ENCODE results near the gene BMP6.

BMP6 gene

GRCh38 chr6:7911345-7911725 is 185.4 kb downstream of the BMP6 start:
- no peak overlapping the region for H3K27ac ChIP-seq
- TF ChIP-seq, protein P1, sequence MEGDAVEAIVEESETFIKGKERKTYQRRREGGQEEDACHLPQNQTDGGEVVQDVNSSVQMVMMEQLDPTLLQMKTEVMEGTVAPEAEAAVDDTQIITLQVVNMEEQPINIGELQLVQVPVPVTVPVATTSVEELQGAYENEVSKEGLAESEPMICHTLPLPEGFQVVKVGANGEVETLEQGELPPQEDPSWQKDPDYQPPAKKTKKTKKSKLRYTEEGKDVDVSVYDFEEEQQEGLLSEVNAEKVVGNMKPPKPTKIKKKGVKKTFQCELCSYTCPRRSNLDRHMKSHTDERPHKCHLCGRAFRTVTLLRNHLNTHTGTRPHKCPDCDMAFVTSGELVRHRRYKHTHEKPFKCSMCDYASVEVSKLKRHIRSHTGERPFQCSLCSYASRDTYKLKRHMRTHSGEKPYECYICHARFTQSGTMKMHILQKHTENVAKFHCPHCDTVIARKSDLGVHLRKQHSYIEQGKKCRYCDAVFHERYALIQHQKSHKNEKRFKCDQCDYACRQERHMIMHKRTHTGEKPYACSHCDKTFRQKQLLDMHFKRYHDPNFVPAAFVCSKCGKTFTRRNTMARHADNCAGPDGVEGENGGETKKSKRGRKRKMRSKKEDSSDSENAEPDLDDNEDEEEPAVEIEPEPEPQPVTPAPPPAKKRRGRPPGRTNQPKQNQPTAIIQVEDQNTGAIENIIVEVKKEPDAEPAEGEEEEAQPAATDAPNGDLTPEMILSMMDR (conservative IDR thresholded peaks at IDR 0.05): no peak

DNA sequence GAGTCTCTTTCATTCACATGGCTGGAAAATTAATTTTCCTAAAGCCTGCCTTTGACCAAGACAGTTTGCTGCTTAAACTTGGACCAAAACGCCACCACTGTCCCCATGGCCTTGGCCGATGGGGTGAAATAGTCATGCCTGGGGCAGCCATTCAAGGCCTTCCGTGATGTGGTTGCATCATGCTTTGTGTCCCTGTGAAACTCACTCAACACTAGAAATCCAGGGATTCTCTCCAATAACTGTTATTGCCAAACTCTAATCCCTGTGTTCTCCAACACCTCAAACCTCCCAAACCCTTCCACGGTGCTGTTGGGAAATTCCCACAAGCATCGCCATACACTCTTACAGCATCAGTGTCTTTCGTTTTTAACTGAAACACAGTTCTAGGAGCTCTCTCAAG is 186.1 kb downstream of the BMP6 start:
- no peak overlapping the region for H3K27ac ChIP-seq
- TF ChIP-seq, protein P1 (conservative IDR thresholded peaks at IDR 0.05): no peak

DNA sequence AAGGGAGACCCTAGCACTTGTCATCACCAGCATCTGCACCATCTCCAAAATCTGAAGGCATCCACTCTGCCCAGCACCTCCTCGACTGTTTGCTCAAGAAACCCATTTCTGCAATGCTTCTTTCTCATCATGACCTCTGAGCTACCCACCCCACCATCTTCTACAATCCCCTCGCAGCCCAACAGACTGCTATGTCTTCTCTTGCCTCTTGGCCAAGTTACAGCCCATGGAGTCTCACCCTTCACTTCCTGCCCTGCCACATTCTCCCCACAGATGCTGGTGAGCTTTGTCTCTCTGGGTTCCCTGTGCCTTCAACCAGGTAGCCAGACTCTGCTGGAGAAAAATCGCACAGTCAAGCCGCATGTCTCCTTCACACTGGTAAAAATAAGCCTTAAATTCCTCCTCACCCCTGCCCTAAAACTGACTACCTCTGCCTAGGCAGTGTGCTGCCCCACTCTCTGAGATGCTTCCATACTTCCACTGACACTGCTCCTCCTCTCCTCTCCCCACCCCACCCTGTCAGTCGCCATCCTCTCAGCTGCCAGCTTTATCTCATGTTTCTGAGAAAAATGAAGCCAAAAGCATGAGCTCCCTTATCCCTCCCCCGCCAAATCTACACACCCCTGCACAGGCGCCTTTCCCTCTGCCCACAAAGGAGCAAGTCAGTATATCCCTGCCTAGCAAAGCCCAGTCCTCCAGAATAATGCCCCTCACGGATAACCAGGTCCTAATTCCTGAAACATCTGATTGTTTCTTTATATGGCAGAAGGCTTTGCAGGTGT is 187.0 kb downstream of the BMP6 start:
- no peak overlapping the region for H3K27ac ChIP-seq
- TF ChIP-seq, protein P1 (conservative IDR thresholded peaks at IDR 0.05): no peak

DNA sequence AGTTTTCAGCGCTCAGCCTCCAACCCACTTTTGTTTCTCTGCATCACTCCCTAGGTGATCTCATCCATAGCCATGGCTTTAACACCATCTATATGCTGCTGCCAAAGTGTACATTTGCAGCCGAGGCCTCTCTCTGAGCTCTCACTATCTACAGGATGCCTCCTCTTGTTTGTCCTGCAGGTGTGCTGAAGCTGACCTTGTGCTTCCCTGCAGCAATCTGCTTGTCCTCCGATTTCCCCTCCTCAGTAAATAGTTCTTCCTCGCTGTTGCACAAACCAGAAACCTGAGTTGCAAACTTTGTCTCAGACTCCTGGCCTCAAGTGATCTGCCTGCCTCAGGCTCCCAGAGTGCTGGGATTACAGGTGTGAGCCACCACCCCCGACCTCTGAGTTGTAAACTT is 188.4 kb downstream of the BMP6 start:
- TF ChIP-seq, protein P1 (conservative IDR thresholded peaks at IDR 0.05): no peak
- H3K27ac ChIP-seq: no peak overlapping the region

GRCh38 chr6:7914991-7915789 is 189.3 kb downstream of the BMP6 start:
- TF ChIP-seq, protein P1 (conservative IDR thresholded peaks at IDR 0.05): no peak
- H3K27ac ChIP-seq: no peak overlapping the region

- TF ChIP-seq, protein P1 (conservative IDR thresholded peaks at IDR 0.05): no peak
- H3K27ac ChIP-seq: no peak overlapping the region
These were observed 191.1 kb downstream of the BMP6 start for GRCh38 chr6:7916959-7917358.

DNA sequence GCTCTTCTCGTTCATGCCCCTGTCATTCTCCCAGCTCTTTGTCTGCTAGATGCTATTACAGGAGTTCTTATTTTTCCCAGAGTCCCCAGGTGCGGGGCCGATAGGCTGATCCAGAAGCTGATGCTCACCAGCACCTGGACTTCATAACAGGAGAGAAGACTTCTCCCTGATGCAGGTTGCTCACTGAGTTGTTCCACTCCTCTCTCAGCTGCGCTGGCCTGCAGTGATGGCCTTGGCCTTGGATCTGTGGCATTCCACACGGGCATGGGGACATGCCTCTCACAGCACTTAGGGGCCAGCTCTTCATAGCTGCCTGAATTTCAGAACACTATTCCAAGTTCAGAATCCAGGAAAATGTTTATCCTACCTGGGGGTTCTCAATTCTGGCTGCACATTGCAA is 191.8 kb downstream of the BMP6 start:
- TF ChIP-seq, protein P1 (conservative IDR thresholded peaks at IDR 0.05): no peak
- no peak overlapping the region for H3K27ac ChIP-seq
